GM12878 (cell line): Measurements from ENCODE around the gene BPIFB3.

Experiments
- ATF2 ChIP-seq: IDR thresholded peaks from 2 replicates; pipeline ENCODE4 v1.6.1; 2012; ENCODE audit warnings: low read length, inconsistent platforms
- CTCF ChIP-seq, 3 experiments: IDR thresholded peaks in 2 of 3; conservative IDR thresholded peaks in 1 of 3; 2 replicates each; pipeline ENCODE4 v1.5.1; 2011; ENCODE audit warnings: low read depth in 3 of 3, low read length in 3 of 3, mild to moderate bottlenecking in 3 of 3, control low read depth in 2 of 3, moderate library complexity in 2 of 3, inconsistent platforms in 1 of 3, mixed read lengths in 1 of 3; ENCODE audit not compliant: control insufficient read depth in 2 of 3, insufficient read depth in 1 of 3; ENCODE audit errors: extremely low read depth in 1 of 3
- FOS ChIP-seq: IDR thresholded peaks from 3 replicates; pipeline ENCODE4 v1.6.1; 2011; ENCODE audit warnings: borderline replicate concordance; ENCODE audit not compliant: insufficient read length; ENCODE audit errors: extremely low read depth
- POLR2AphosphoS5 ChIP-seq: IDR thresholded peaks from 2 replicates; pipeline ENCODE4 v1.6.1; 2011; ENCODE audit warnings: mild to moderate bottlenecking, low read length, inconsistent platforms
- RAD21 ChIP-seq: IDR thresholded peaks from 2 replicates; pipeline ENCODE4 v1.6.1; 2011; ENCODE audit warnings: mild to moderate bottlenecking, low read depth, low read length, moderate library complexity; ENCODE audit not compliant: insufficient read depth
- REST ChIP-seq: IDR thresholded peaks from 2 replicates; pipeline ENCODE4 v1.6.1; 2012; ENCODE audit warnings: mild to moderate bottlenecking, low read depth, low read length
- SREBF1 ChIP-seq: IDR thresholded peaks from 2 replicates; pipeline ENCODE4 v1.6.1; 2012; ENCODE audit warnings: mild to moderate bottlenecking, low read length
- YBX1 ChIP-seq: fragments of 450-650 bp; IDR thresholded peaks from 2 replicates; pipeline ENCODE4 v1.6.1; 2016; ENCODE audit warnings: antibody characterized with exemption
- ZNF274 ChIP-seq: IDR thresholded peaks from one replicate; pipeline ENCODE4 v1.8.0; 2011; ENCODE audit not compliant: insufficient read length, insufficient read depth
- ZSCAN29 ChIP-seq: fragments of 450-650 bp; IDR thresholded peaks from 2 replicates; pipeline ENCODE4 v1.6.1; 2017; ENCODE audit warnings: mild to moderate bottlenecking, moderate library complexity
- ZZZ3 ChIP-seq: IDR thresholded peaks from 2 replicates; pipeline ENCODE4 v1.6.1; 2011; ENCODE audit warnings: low read depth; ENCODE audit not compliant: control insufficient read depth, insufficient read length

- no peak for TF ChIP-seq ZZZ3
- TF ChIP-seq CTCF (IDR thresholded peaks at IDR 0.05 in 2 of 3, conservative IDR thresholded peaks at IDR 0.05 in 1 of 3; ENCODE audit: control insufficient read depth in 2 of 3, extremely low read depth in 1 of 3, insufficient read depth in 1 of 3, low read depth in 3 of 3, low read length in 3 of 3) = no peak
- no peak for TF ChIP-seq ATF2
- no peak for TF ChIP-seq RAD21
- TF ChIP-seq ZNF274 = no peak
- TF ChIP-seq ZSCAN29 = no peak
- no peak for TF ChIP-seq POLR2AphosphoS5
- TF ChIP-seq REST = no peak
- no peak for TF ChIP-seq FOS
- no peak for TF ChIP-seq SREBF1
- no peak for TF ChIP-seq YBX1
Measured at GRCh38 chr20:33067806-33068205, 14.1 kb downstream of the BPIFB3 start.
